ENCODE measurements around the gene HIC2. TPM values are rescaled to one million over a fixed set of nuclear protein-coding genes. Genes with fewer than 3 reads are reported as not detected.
"Not testable (repeated sequence)": the region's sequence is repeated elsewhere in the genome, so short reads cannot be mapped to it uniquely, and the experiment has no call there.

HIC2 gene
- total RNA-seq, 1 donor from 2014 or later, result 23.5 TPM

GRCh38 chr22:21489149-21489680, 72.0 kb downstream of the HIC2 start:
- not testable (repeated sequence) for H3K27me3 Mint-ChIP-seq (ENCODE audit: unreplicated experiment); H3K27ac Mint-ChIP-seq (ENCODE audit: unreplicated experiment); H3K9me3 Mint-ChIP-seq (ENCODE audit: unreplicated experiment)

GRCh38 chr22:21490556-21490955, 73.4 kb downstream of the HIC2 start:
- H3K9me3 Mint-ChIP-seq (ENCODE audit: unreplicated experiment); H3K36me3 Mint-ChIP-seq (ENCODE audit: low read depth, unreplicated experiment); H3K4me1 Mint-ChIP-seq (ENCODE audit: unreplicated experiment); H3K4me3 Mint-ChIP-seq (ENCODE audit: unreplicated experiment); DNase-seq (ENCODE audit: low spot score); H3K27ac Mint-ChIP-seq (ENCODE audit: unreplicated experiment); H3K27me3 Mint-ChIP-seq (ENCODE audit: unreplicated experiment): not testable (repeated sequence)

More at GRCh38 chr22:21489149-21489680, 72.0 kb downstream of the HIC2 start:
- DNase-seq (ENCODE audit: low spot score); H3K4me3 Mint-ChIP-seq (ENCODE audit: unreplicated experiment); H3K36me3 Mint-ChIP-seq (ENCODE audit: low read depth, unreplicated experiment); H3K4me1 Mint-ChIP-seq (ENCODE audit: unreplicated experiment): not testable (repeated sequence)

- not testable (repeated sequence) for H3K27me3 Mint-ChIP-seq (ENCODE audit: unreplicated experiment); DNase-seq (ENCODE audit: low spot score); H3K27ac Mint-ChIP-seq (ENCODE audit: unreplicated experiment); H3K4me3 Mint-ChIP-seq (ENCODE audit: unreplicated experiment); H3K9me3 Mint-ChIP-seq (ENCODE audit: unreplicated experiment); H3K4me1 Mint-ChIP-seq (ENCODE audit: unreplicated experiment); H3K36me3 Mint-ChIP-seq (ENCODE audit: low read depth, unreplicated experiment)
Measured at GRCh38 chr22:21492271-21492670, 75.1 kb downstream of the HIC2 start.

GRCh38 chr22:21493789-21494782, 76.9 kb downstream of the HIC2 start:
- H3K36me3 Mint-ChIP-seq (ENCODE audit: low read depth, unreplicated experiment); H3K4me1 Mint-ChIP-seq (ENCODE audit: unreplicated experiment); H3K9me3 Mint-ChIP-seq (ENCODE audit: unreplicated experiment); H3K4me3 Mint-ChIP-seq (ENCODE audit: unreplicated experiment); H3K27me3 Mint-ChIP-seq (ENCODE audit: unreplicated experiment); DNase-seq (ENCODE audit: low spot score); H3K27ac Mint-ChIP-seq (ENCODE audit: unreplicated experiment): not testable (repeated sequence)

GRCh38 chr22:21497984-21498383, 80.8 kb downstream of the HIC2 start:
- not testable (repeated sequence) for H3K36me3 Mint-ChIP-seq (ENCODE audit: low read depth, unreplicated experiment); H3K4me1 Mint-ChIP-seq (ENCODE audit: unreplicated experiment); H3K27ac Mint-ChIP-seq (ENCODE audit: unreplicated experiment); H3K9me3 Mint-ChIP-seq (ENCODE audit: unreplicated experiment); H3K27me3 Mint-ChIP-seq (ENCODE audit: unreplicated experiment); DNase-seq (ENCODE audit: low spot score); H3K4me3 Mint-ChIP-seq (ENCODE audit: unreplicated experiment)

- not testable (repeated sequence) for DNase-seq (ENCODE audit: low spot score); H3K4me3 Mint-ChIP-seq (ENCODE audit: unreplicated experiment); H3K27ac Mint-ChIP-seq (ENCODE audit: unreplicated experiment); H3K27me3 Mint-ChIP-seq (ENCODE audit: unreplicated experiment); H3K4me1 Mint-ChIP-seq (ENCODE audit: unreplicated experiment); H3K36me3 Mint-ChIP-seq (ENCODE audit: low read depth, unreplicated experiment); H3K9me3 Mint-ChIP-seq (ENCODE audit: unreplicated experiment)
Measured at GRCh38 chr22:21498489-21498888, 81.3 kb downstream of the HIC2 start.

GRCh38 chr22:21499623-21500506, 82.7 kb downstream of the HIC2 start:
- H3K36me3 Mint-ChIP-seq (ENCODE audit: low read depth, unreplicated experiment); H3K27me3 Mint-ChIP-seq (ENCODE audit: unreplicated experiment); H3K27ac Mint-ChIP-seq (ENCODE audit: unreplicated experiment); H3K4me1 Mint-ChIP-seq (ENCODE audit: unreplicated experiment); H3K4me3 Mint-ChIP-seq (ENCODE audit: unreplicated experiment); H3K9me3 Mint-ChIP-seq (ENCODE audit: unreplicated experiment); DNase-seq (ENCODE audit: low spot score): not testable (repeated sequence)

Other genes with a start within 250 kb of the HIC2 start
- gene RIMBP3B, start 33.6 kb upstream of the HIC2 start, total RNA-seq (ENCODE audit: unreplicated experiment), result 0.51 TPM
- 0.92 TPM for gene TMEM191C, start 50.0 kb downstream of the HIC2 start, total RNA-seq (ENCODE audit: unreplicated experiment)
- 0.18 TPM for gene RIMBP3C, start 134.1 kb downstream of the HIC2 start, total RNA-seq (ENCODE audit: unreplicated experiment)
- gene UBE2L3, start 150.3 kb downstream of the HIC2 start, total RNA-seq (ENCODE audit: unreplicated experiment), result 62.2 TPM
- gene YDJC, start 212.7 kb downstream of the HIC2 start, total RNA-seq (ENCODE audit: unreplicated experiment), result 11.2 TPM
- gene CCDC116, start 215.4 kb downstream of the HIC2 start, total RNA-seq (ENCODE audit: unreplicated experiment), result 0.36 TPM
- gene SDF2L1, start 224.9 kb downstream of the HIC2 start, total RNA-seq (ENCODE audit: unreplicated experiment), result 32.4 TPM
- 31.9 TPM for gene PPIL2, start 248.6 kb downstream of the HIC2 start, total RNA-seq (ENCODE audit: unreplicated experiment)

Data from endothelial cell (in vitro differentiated cells).